Testis (tissue), 3 donors: ENCODE measurements around the gene ELMO1. TPM values are rescaled to one million over a fixed set of nuclear protein-coding genes. Genes with fewer than 3 reads are reported as not detected.

ENCODE experiments used
- DNase-seq: peaks from one replicate; pipeline ENCODE4 v3.0.0-alpha.2; 2019
- H3K27ac ChIP-seq, 2 donors: fragments of 200-600 bp; sonication (generic); one replicate each; pipeline ENCODE4 v1.5.1; 2019
- H3K27me3 ChIP-seq: fragments of 200-600 bp; sonication (generic); one replicate; pipeline ENCODE4 v1.5.1; 2019
- H3K36me3 ChIP-seq: fragments of 200-600 bp; sonication (generic); one replicate; pipeline ENCODE4 v1.5.1; 2017; ENCODE audit warnings: low read depth; ENCODE audit errors: missing control alignments
- H3K4me1 ChIP-seq: fragments of 200-600 bp; sonication (generic); one replicate; pipeline ENCODE4 v1.5.1; 2019
- H3K4me3 ChIP-seq, 2 donors: fragments of 200-600 bp; sonication (generic); one replicate each; pipeline ENCODE4 v1.5.1; 2017 to 2019
- H3K9me3 ChIP-seq: fragments of 200-600 bp; sonication (generic); one replicate; pipeline ENCODE4 v1.5.1; 2017
- POLR2A ChIP-seq: fragments of 450-650 bp; IDR thresholded peaks from one replicate; pipeline ENCODE4 v1.6.1; 2017; ENCODE audit warnings: antibody characterized with exemption, mild to moderate bottlenecking, moderate library complexity
- WGBS, 2 donors: methylation state at CpG; one replicate each; pipeline ENCODE4 v1.1.5; 2018; 5-methylcytosine and 5-hydroxymethylcytosine counted together
- intact Hi-C: fragments of 100-400 bp; cut with DNase I; formaldehyde crosslinking; loops from one replicate; pipeline ENCODE4 v1.15.1; 2023; ENCODE audit warnings: low total_unique reads
- polyA plus RNA-seq: library from polyadenylated mRNA; stranded (reverse); fragments of 350-450 nt; fragmentation: Illumina TruSeq; extraction: RNeasy Lipid Tissue Mini Kit (QIAGEN cat#74804); gene quantifications from one replicate; pipeline ENCODE4 v1.2.3, GENCODE V29; 2014; ENCODE audit warnings: low read depth, low replicate concordance; ENCODE audit not compliant: insufficient read depth
- total RNA-seq, 2 donors: library from RNA; depleted of rRNA; stranded (reverse); fragments of >200 nt; gene quantifications; one replicate each; pipeline ENCODE4 v1.2.3, GENCODE V29; 2016
- TF ChIP-seq, protein P1 (sequence below), 3 experiments: fragments of 450-650 bp in 2 of 3; fragments of 200-600 bp in 1 of 3; sonication (generic) in 1 of 3; IDR thresholded peaks; one replicate each; pipeline ENCODE4 v1.5.1; 2016 to 2019; ENCODE audit warnings: antibody characterized with exemption in 3 of 3, mild to moderate bottlenecking in 2 of 3, moderate library complexity in 1 of 3

Gene ELMO1
- total and polyA plus RNA-seq, 3 donors from 2014 or later = 12.9 to 47.2 (median 36.5) TPM

DNA sequence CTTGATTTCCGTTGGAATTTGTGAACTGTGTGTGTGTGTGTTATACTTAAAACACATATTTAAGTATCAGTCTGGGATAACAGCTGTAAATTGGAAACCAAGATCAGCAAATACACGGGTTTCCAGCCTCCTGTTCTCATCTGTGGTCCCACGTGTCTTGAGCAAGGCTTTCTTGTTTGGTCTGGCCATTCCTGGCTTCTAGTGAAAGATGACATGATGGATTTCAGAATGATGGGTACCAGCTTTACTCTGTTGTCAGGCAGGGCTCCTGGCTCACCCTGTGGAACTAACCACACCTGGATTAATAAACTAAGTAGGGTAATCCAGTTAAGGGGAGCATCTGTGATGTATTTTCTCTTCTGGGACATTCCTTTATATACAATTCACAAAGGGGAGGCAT is 378.2 kb downstream of the ELMO1 start:
- intact Hi-C loops = no loop called here
- Histone ChIP-seq H3K27ac (no peak overlapping the region), H3K9me3 (no peaks in the 10 kb centered on the region), H3K4me3 (no peak overlapping the region), H3K4me1 (no peaks in the 10 kb centered on the region), H3K36me3 (no peaks in the 10 kb centered on the region), H3K27me3 (no peaks in the 10 kb centered on the region)
- WGBS, 2 donors = 86 to 95% methylated on average over 3 of the region's 3 CpGs
- DNase-seq = no peak
- no peak for TF ChIP-seq POLR2A
- TF ChIP-seq, protein P1, sequence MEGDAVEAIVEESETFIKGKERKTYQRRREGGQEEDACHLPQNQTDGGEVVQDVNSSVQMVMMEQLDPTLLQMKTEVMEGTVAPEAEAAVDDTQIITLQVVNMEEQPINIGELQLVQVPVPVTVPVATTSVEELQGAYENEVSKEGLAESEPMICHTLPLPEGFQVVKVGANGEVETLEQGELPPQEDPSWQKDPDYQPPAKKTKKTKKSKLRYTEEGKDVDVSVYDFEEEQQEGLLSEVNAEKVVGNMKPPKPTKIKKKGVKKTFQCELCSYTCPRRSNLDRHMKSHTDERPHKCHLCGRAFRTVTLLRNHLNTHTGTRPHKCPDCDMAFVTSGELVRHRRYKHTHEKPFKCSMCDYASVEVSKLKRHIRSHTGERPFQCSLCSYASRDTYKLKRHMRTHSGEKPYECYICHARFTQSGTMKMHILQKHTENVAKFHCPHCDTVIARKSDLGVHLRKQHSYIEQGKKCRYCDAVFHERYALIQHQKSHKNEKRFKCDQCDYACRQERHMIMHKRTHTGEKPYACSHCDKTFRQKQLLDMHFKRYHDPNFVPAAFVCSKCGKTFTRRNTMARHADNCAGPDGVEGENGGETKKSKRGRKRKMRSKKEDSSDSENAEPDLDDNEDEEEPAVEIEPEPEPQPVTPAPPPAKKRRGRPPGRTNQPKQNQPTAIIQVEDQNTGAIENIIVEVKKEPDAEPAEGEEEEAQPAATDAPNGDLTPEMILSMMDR (IDR thresholded peaks at IDR 0.05) = no peak

GRCh38 chr7:37070031-37070430 is 378.6 kb downstream of the ELMO1 start:
- intact Hi-C loops = no loop called here
- Histone ChIP-seq H3K9me3 (no peaks in the 10 kb centered on the region), H3K4me1 (no peaks in the 10 kb centered on the region), H3K27me3 (no peaks in the 10 kb centered on the region), H3K27ac (no peak overlapping the region), H3K36me3 (no peaks in the 10 kb centered on the region), H3K4me3 (no peak overlapping the region)
- WGBS, 2 donors = 90 to 93% methylated on average over 2 of the region's 2 CpGs
- DNase-seq = no peak
- TF ChIP-seq, protein P1 (IDR thresholded peaks at IDR 0.05) = no peak
- TF ChIP-seq POLR2A = no peak

GRCh38 chr7:37069336-37069735 is 379.3 kb downstream of the ELMO1 start:
- H3K27ac ChIP-seq = no peak overlapping the region
- H3K27me3 ChIP-seq = no peaks in the 10 kb centered on the region
- DNase-seq = no peak
- TF ChIP-seq POLR2A = no peak
- TF ChIP-seq, protein P1 (IDR thresholded peaks at IDR 0.05) = no peak
- no peaks in the 10 kb centered on the region for H3K9me3 ChIP-seq
- intact Hi-C loops = no loop called here
- WGBS, 2 donors = 96% methylated on average over 2 of the region's 2 CpGs
- no peaks in the 10 kb centered on the region for H3K36me3 ChIP-seq
- H3K4me1 ChIP-seq = no peaks in the 10 kb centered on the region
- no peak overlapping the region for H3K4me3 ChIP-seq

DNA sequence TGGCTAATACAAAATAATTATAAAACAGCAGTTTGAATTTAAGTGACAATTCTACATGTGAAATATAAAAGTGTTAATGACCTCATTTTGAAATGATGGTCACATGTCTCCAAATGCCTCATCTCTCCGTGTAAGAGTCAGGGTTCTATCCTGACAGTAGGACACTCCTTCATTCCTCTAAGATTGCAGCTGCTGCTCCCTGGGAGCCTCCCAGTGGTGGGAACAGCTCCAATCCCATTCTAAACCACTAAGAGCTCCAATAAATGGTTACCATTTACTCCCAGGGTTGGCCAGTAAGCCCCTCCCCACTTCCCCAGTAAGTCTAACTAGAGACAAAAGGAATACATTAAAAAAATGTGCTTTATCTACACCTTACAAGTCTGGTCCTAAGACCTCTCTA is 379.8 kb downstream of the ELMO1 start:
- Histone ChIP-seq H3K27ac (no peak overlapping the region), H3K36me3 (no peaks in the 10 kb centered on the region), H3K27me3 (no peaks in the 10 kb centered on the region), H3K4me1 (no peaks in the 10 kb centered on the region), H3K4me3 (no peak overlapping the region), H3K9me3 (no peaks in the 10 kb centered on the region)
- WGBS, 2 donors = 58 to 71% methylated on average over 1 of the region's 1 CpG
- intact Hi-C loops = no loop called here
- TF ChIP-seq, protein P1 (IDR thresholded peaks at IDR 0.05) = no peak
- no peak for TF ChIP-seq POLR2A
- DNase-seq = no peak

- TF ChIP-seq POLR2A = no peak
- TF ChIP-seq, protein P1 (IDR thresholded peaks at IDR 0.05) = no peak
- Histone ChIP-seq H3K36me3 (no peaks in the 10 kb centered on the region), H3K9me3 (no peaks in the 10 kb centered on the region), H3K27ac (no peak overlapping the region), H3K4me1 (no peaks in the 10 kb centered on the region), H3K27me3 (no peaks in the 10 kb centered on the region), H3K4me3 (no peak overlapping the region)
- intact Hi-C loops = no loop called here
- DNase-seq = no peak
- 75 to 91% methylated on average over 4 of the region's 4 CpGs for WGBS, 2 donors
Measured at GRCh38 chr7:37068038-37068437, 380.6 kb downstream of the ELMO1 start.
